Measurements from ENCODE around the gene LAMA2. TPM values are rescaled to one million over a fixed set of nuclear protein-coding genes. Genes with fewer than 3 reads are reported as not detected.

The LAMA2 gene
- total RNA-seq, 4 donors from 2014 or later = 97.3 to 509 (median 200) TPM

DNA sequence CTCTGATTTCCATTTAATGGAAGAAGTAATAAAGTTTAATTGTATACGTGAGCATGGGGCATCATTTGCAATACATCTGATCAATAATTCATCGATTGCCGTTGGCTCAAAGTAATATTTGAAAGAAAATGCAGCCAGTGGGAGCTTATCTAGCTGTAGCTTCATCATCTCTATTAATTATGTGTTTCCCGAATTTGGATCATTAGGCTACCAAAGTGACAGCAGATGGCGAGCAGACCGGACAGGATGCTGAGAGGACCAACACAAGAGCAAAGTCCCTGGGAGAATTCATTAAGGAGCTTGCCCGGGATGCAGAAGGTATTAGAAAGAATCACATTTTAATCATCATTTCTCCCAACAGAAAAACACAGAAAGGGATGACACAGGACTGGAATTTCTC, 500.0 kb downstream of the LAMA2 start:
- ATAC-seq (ENCODE audit: low FRiP score) = no peak
- TF ChIP-seq, protein P1, sequence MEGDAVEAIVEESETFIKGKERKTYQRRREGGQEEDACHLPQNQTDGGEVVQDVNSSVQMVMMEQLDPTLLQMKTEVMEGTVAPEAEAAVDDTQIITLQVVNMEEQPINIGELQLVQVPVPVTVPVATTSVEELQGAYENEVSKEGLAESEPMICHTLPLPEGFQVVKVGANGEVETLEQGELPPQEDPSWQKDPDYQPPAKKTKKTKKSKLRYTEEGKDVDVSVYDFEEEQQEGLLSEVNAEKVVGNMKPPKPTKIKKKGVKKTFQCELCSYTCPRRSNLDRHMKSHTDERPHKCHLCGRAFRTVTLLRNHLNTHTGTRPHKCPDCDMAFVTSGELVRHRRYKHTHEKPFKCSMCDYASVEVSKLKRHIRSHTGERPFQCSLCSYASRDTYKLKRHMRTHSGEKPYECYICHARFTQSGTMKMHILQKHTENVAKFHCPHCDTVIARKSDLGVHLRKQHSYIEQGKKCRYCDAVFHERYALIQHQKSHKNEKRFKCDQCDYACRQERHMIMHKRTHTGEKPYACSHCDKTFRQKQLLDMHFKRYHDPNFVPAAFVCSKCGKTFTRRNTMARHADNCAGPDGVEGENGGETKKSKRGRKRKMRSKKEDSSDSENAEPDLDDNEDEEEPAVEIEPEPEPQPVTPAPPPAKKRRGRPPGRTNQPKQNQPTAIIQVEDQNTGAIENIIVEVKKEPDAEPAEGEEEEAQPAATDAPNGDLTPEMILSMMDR (IDR thresholded peaks at IDR 0.05) = no peak
- no peak for DNase-seq (ENCODE audit: low spot score)

DNA sequence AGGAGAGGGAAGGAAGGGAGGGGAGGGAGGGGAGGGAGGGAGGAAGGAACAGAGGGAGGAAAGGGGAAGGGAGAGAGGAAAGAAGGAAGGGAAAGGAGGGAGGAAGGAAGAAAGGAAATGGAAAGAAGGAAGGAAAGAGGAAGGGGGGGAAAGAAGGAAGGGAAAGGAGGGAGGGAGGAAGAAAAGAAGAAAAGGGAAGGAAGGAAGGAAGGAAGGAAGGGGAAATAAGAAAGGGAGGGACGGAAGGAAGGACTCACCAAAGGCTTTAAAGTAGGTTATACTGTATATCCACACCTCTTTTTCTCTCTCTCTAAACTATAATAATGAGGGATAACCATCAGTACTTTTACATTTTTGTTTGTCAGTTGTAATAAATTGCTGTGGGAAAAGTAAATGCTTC, 502.2 kb downstream of the LAMA2 start:
- DNase-seq (ENCODE audit: low spot score) = no peak
- no peak for ATAC-seq (ENCODE audit: low FRiP score)
- TF ChIP-seq, protein P1 (IDR thresholded peaks at IDR 0.05) = no peak

DNA sequence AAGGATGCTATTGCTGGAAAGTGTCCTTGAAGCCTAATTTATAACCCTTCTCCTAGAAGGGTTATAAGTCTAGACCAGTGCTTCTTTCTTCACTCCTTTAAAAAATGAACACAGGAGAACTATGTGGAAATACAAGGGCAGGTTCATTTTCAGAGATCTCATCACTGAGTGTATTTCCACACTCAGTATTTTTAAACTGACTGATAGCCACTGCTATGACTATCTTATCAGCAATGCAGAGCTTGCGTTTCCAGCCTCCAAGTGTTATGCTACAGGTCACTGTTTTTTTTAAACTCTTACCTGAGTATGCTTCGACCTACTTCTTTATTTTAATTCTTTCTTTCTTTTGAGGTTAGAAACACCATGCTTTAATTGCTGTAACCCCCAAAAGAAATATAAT, 508.0 kb downstream of the LAMA2 start:
- DNase-seq (ENCODE audit: low spot score) = no peak
- TF ChIP-seq, protein P1 (IDR thresholded peaks at IDR 0.05) = no peak
- ATAC-seq (ENCODE audit: low FRiP score) = no peak

DNA sequence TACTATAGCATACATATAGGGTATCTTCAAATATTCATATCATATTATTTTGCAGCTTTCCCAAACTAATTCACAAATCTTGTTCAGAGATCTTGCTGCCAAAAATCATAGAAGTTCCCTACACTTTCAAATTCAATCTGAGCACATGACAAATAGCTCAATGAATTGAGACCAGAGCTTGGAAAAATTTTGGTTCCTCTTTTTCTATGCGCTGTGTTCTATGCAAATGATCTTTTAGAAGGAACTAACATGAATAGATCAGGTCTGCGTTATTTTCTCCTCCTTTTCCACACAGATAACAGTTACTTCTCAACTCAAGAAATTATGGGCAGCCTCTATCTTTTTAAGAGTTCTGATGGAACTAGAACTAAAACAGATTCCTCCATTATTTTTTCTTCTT, 510.7 kb downstream of the LAMA2 start:
- no peak for ATAC-seq (ENCODE audit: low FRiP score)
- DNase-seq (ENCODE audit: low spot score) = no peak
- TF ChIP-seq, protein P1 (IDR thresholded peaks at IDR 0.05) = no peak

DNA sequence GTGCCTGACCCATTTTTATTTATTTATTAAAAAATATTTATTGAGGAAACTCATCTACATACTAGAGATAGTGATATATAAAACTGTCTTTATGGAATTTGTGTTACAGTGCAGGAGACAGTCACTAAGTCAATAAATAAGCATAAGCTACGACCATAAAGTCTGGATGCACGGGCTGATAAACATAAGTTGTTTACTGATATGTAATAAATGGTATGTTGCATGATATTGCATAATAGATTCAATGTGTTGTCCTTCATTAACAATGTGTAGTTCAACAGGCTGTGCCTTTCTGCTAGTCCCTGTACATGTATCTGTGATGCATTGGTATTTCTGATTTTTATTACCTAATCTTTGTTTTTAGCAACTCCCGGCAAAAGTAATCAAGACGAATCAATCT, 515.8 kb downstream of the LAMA2 start:
- no peak for ATAC-seq (ENCODE audit: low FRiP score)
- TF ChIP-seq, protein P1 (IDR thresholded peaks at IDR 0.05) = no peak

DNA sequence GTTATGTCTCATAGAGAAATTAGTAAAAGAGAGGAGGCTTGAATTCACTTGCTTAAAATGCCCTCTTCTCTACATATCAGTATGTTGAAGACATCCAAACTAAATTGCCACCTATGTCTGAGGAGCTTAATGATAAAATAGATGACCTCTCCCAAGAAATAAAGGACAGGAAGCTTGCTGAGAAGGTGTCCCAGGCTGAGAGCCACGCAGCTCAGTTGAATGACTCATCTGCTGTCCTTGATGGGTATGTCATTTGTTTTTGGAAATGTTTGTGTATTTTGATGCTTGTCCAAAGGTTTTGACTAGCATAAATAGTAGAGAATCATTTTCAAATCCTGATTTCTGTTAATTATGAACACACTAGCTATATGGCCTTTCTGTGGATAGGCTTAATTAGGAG, 519.3 kb downstream of the LAMA2 start:
- ATAC-seq (ENCODE audit: low FRiP score) (no peak), DNase-seq (ENCODE audit: low spot score) (no peak)
- TF ChIP-seq, protein P1 (IDR thresholded peaks at IDR 0.05) = no peak

More for the DNA sequence above, 515.8 kb downstream of the LAMA2 start:
- DNase-seq (ENCODE audit: low spot score) = no peak

DNA sequence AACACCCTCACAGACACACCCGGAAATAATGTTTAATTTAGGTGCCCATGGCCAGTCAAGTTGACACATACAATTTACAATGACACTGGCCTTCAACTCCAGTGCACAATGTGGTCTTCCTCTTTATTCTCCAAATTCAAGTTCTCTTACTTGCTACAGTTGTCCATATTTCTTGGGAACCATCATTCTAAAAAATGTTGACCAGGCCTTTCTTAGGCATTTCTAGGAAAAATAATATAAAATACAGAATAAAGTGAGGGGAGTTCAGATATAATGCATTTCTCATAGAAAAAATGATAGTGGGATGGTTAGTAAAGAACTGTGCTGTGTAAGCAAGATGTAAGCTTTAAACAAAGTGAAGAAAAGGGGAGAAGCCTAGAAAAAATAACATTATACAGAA, 528.2 kb downstream of the LAMA2 start:
- TF ChIP-seq, protein P1 (IDR thresholded peaks at IDR 0.05) = no peak
- ATAC-seq (ENCODE audit: low FRiP score) = no peak

More for the DNA sequence above, 528.2 kb downstream of the LAMA2 start:
- no peak for DNase-seq (ENCODE audit: low spot score)

Measured in omental fat pad (tissue), 4 donors.